A172 (cell line): ENCODE measurements around the gene IGSF21. TPM values are rescaled to one million over a fixed set of nuclear protein-coding genes. Genes with fewer than 3 reads are reported as not detected.

ENCODE experiments used
- DNase-seq: peaks from one replicate; pipeline ENCODE4 v3.0.0-alpha.2; 2015; ENCODE audit warnings: low spot score
- total RNA-seq: library from RNA; depleted of rRNA; stranded (reverse); fragments of >200 nt; shearing (Covaris generic); gene quantifications from 2 replicates; pipeline ENCODE4 v1.2.3, GENCODE V29; 2014

The IGSF21 gene
- total RNA-seq, 1 experiment from 2014 or later: not detected

GRCh38 chr1:18257778-18258177 lies 150.2 kb downstream of the IGSF21 start:
- no peak for DNase-seq

GRCh38 chr1:18261891-18262290 lies 154.3 kb downstream of the IGSF21 start:
- DNase-seq: no peak

DNA sequence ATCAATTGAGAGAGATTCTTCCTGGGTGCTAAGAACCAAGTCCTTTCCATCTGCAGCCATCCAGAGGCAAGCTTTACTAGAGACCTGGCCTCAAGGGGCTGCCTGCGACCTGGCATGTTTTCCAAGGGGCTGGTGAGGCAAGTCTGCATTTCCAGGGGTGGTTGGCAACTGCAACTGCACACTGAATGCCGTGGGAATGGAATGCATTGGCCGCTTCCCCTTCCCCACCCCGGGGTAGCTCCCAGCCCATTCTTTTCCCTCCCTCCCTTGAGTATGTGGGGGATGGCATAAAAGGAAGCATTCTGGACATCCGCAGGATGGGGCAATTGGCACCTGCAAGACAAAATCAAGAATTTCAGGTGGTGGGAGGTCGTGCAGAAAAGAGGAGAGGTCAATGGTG lies 155.1 kb downstream of the IGSF21 start:
- DNase-seq: no peak

GRCh38 chr1:18263547-18264120 lies 156.0 kb downstream of the IGSF21 start:
- no peak for DNase-seq

DNA sequence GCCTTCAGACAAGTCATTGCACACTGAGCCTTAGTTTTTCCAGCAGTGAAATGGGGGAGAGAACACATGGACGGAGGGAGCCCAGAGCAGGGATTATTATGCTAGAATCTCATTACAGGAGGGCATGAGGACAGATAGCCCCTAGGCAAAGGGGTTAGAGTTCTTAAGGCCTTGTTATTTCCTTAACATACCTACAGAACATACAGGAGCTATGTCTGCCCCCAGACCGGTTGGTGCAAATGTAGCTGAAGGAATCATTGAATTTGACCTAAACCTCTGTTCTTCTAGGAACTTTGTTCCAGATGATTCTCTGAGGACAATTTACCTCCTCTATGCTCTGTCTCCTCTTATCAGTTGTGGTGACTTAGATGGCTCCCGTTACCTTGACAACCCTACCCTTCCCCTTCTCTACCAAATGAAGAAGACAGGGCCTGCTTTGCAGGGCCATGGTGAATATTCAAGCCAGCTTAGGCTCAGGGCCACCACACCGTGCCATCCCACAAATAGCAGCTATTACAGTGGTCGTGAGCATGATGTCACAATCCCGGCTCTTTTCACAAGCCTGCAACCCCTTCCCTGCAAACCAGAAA lies 156.9 kb downstream of the IGSF21 start:
- DNase-seq: no peak

DNA sequence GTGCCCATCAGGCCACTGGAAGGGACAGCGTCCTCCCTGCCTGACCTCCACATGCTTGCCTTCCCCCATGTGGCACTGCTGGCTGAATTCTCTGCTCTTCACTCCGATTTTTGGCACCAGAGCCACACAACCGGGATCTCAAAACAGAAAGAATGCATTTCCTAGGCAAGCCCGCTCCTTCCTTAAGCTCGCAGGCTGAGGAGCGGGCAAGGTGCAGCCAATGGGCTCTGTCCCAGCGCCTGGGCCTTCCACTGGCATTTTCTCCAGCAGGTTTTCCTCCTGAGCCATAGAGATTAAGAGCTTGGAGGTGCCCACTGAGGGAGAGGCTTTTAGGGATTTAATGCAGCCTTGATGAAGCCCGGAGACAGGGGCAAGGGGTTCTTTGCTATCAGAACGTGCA lies 158.0 kb downstream of the IGSF21 start:
- no peak for DNase-seq

DNA sequence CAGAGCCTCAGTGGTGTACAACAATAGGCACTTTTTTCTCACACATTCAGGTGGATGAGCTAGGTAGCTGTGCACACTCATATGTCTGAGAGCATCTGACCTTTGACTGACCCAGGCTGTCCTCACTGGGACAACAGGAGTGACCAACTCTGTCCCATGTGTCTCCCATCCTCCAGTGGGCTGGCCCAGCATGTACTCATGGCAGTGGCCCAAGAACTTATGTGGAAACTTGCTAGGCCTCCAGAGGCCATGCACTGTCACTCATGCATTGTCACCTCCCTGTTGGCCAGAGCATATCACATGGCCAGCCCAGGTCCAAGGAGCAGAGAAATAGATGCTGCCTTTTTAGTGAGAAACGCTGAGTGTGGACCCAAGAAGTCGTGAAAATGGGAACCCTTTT lies 158.8 kb downstream of the IGSF21 start:
- DNase-seq: no peak

- no peak for DNase-seq
Observed at GRCh38 chr1:18271336-18271735, 163.7 kb downstream of the IGSF21 start.

DNA sequence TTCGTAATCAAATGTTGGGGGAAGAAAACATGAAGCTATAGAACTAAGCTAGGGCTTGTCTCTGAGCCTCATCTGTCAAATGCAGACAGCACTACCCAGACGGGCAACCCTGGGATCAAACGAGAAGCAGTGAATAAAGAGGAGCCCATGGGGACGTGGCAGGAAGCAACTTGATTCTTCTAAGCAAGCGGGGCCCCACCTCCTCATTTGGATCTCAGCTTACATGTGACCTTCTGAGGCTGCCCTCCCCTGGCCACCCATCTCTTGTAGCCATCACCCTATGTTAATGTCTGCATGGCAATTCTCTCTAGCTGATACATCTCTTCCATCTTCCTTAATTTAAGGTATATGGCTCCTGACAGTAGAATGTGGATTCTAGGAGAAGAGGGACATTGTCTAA lies 171.3 kb downstream of the IGSF21 start:
- no peak for DNase-seq

DNA sequence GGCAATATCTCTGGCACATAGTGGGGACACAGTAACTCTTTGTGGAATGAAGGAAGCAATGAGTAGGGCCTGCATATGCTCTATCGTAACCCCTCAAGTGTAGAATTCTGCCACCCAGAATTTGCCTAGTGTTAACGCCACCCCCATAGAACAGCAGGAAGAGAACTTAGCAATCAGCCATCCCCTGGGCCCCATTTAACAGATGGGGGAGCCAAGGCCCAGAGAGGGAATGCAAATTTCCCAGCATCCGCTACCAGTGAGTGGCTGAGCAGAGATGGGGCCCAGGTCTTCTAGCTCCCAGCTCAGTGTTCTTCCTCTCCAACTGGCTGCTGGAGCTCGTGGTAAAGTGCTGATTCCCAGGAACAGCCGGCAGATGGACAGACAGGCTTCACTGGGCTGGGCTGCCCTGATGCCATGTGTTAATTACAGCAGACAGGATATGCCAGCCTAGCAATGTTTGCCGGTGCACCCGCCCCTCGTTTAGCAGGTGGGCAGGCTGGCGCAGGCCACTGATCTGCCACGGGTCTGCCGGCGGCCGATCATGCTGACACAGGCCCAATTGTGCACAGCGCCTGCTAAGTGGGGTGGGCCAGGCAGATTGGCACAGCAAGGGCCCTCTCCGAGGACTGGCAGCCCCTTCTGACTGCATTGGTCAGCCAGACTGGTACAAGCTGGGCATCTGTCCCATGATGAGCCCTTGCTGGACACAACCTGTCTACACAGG lies 171.9 kb downstream of the IGSF21 start:
- DNase-seq: no peak

DNA sequence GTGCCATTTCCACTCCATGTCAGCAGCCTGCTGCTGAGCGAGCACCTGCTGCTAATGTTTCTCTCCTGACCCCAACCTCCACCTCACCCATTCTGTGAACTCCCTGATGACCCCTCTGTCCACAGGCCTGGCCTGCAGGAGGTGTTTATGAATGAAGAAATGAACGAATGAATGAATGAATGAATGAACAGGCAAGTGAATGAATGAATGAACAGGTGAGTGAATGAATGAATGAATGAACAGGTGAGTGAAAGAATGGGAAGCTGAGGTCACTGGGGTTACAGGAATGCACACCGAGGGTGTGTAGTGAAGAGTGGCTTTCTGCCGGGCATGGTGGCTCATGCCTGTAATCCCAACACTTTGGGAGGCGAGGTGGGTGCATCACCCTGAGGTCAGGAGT lies 173.4 kb downstream of the IGSF21 start:
- DNase-seq: no peak

DNA sequence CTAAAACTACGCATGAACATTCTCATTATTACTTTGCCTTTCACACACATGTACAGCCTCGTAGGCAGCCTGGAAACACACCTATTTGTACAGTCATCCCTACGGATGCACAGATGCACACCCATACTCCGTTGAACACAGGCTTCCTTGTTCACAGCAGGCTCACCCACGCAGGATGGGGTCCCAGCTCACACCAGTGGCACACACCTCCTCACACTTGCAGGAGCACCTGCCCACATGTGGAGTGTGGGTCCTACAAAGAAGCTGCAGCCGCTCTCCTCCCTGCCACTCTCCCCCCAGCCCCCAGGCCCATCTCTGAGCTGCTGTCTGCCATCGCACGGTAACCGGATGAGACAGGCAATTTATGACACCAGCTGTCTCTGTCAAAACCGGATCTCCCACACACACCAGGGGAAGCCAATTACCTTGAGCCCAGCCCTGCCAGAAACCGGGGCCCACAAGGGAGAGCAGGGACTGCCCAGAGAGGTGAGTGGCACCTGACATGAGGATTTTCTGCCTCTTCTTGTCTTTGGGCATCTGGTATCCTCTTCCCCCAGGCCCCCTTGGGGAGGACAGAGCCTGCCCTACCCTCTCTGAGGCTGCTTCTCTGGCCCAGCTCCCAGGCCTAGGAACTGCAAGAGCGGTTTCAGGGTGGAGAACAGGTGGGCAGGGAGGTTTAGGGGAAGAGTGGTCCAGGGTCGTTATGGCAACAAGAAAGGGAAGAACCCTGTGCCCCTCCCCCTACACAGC lies 175.4 kb downstream of the IGSF21 start:
- no peak for DNase-seq

DNA sequence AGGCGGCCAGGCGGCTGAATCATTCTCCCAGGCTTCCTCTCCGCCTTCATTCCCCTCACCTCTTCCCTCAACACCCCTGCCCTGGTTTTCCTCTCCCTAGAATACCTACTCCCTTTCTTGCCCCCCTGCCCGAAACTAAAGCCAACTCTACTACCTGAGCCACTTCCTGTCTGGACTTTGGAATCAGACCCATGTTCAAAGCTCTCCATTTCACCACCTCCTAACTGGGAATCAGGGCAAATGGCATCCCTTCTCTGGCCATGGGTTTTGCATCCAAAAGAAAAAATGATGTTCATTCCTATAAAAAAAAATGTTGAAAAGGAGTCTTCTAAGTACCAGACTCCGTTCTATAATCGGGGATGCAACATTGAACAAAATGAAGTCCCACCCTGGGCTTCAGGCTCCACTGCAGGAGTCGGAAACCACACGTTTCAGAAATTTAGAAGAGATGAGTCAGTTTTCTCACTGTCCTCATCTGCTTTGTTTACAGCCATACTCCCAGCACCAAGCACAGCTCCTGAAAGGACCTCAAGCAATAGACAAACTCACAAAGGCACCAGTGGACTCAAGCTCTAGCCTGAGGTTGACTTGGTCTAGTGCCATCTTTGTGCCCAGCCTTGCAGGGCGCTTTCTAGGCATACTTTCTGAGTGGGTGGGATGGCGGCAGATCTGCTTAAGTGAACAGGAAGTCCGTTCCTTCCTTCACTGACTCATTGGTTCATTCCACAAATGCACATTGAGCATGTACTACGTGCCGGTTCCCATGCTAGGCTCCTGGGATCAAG lies 176.2 kb downstream of the IGSF21 start:
- DNase-seq: peak; percentile 11

DNA sequence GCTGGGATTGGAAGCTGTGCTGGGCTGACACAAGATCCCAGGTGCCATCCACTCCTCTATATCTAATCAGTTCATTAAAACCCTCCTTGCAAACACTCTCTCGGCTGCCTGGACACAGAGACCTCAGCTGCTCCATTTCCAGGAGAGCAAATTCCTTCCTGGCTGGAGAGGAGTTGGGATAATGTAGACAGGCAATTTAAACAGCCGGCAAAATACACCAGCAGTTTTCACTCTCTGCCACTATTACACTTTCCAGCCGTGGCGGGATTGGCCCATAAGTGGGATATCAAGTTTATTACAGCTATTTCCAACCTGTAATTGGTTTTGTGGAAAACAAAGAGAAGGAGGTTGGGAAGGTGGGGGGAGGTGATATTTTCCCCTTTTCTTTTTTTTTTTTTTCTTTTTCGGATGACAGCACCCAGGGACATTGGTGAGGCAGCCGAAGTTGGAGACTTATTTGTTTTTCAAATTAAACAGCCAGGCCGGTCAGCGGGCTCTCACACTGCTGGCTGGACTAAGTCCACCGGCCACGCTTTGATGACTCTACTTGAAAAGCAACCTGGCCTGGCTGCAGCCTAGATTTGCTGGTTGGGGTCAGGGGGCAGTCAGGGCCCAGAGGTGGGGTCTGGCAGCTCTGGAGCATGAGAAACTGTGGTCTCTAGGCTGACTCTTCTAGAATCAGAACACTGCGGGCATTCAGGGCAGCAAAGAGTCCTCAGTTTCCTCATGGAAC lies 177.4 kb downstream of the IGSF21 start:
- DNase-seq: no peak

- DNase-seq: no peak
Observed at GRCh38 chr1:18285538-18285924, 177.9 kb downstream of the IGSF21 start.

- DNase-seq: no peak
Observed at GRCh38 chr1:18288722-18289121, 181.1 kb downstream of the IGSF21 start.

DNA sequence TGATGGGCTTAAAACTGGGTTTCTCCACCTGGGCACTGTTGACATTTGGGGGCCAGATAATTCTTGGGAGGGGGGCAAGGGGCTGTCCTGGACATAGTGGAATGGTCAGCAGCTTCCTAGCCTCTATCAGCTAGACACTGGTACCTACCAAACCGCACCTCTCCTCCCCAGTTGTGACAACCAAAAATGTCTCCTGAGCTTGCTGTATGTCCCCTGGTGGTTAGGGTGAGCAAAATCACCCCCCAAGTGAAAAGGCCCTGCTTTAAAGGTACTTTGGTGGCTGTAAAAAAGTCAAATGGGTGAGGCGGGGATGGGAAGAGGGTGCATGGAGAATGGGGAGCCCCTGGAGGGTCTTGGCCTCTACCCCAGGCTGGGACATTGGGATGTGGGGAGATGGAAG lies 182.0 kb downstream of the IGSF21 start:
- DNase-seq: no peak

DNA sequence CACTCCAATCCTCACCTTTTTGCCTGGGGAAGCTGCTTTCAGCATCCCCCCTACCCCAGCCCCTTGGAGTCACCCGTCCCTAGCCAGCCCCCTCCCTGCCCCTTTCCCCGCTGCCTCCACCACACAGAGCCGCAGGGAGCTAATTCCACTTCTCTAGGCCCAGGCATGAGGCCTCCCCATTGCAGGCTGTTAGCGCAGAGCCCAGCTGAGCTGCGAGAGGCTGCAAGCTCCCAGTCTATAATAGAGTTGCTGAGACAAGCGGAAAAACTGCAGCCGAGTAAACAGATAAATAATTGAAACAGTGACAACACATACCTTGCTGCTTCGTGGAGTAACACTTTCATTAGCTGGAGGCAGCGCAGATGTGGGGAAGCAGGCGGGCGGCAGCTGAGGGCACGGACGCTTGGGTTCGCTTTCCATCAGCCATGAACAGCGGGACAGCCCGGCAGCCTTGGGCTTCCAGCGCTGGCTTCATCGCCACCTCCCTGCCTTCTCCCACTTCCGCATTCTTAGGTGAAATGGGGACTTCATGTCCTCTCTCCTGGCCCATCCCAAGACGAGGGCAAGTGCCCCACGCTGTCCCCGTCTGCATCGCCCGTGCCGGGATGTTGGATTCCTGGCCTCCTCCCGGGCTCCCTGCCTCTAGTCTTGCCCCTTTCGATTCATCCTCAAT lies 183.3 kb downstream of the IGSF21 start:
- DNase-seq: no peak

- DNase-seq: no peak
Observed at GRCh38 chr1:18292531-18292930, 184.9 kb downstream of the IGSF21 start.

DNA sequence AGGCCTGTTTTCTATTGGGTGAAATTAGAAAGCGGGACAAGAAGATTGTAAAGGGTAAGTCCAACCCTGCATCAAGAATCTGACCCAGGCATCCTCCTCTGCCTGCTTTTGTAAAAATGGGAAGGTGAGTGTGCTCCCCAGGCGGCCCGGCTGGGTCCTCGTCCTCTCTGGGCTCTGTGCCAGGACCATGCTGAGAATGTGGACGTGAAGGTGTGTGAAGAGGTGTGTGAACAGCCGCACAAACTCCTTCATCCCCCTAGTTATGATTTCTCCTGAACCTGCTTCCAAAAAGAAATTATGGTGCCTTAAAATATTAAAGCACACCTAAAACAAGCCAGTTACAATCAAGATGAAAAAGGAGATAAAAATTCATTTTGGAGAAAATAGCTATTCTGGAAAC lies 185.7 kb downstream of the IGSF21 start:
- no peak for DNase-seq
